NCI-H187 (cell line): Measurements from ENCODE around the gene SFRP2.

Source experiments
- DNase-seq, 2 experiments: peaks; one replicate each; lab custom pipeline; 2025; lab: John Stamatoyannopoulos, UW

SFRP2 gene

GRCh38 chr4:153794006-153794405, 5.1 kb upstream of the SFRP2 start:
- no peak for DNase-seq

- no peak for DNase-seq
Observed at GRCh38 chr4:153792618-153793247, 3.9 kb upstream of the SFRP2 start.

- no peak for DNase-seq
Observed at GRCh38 chr4:153791746-153792617, 3.1 kb upstream of the SFRP2 start.

DNA sequence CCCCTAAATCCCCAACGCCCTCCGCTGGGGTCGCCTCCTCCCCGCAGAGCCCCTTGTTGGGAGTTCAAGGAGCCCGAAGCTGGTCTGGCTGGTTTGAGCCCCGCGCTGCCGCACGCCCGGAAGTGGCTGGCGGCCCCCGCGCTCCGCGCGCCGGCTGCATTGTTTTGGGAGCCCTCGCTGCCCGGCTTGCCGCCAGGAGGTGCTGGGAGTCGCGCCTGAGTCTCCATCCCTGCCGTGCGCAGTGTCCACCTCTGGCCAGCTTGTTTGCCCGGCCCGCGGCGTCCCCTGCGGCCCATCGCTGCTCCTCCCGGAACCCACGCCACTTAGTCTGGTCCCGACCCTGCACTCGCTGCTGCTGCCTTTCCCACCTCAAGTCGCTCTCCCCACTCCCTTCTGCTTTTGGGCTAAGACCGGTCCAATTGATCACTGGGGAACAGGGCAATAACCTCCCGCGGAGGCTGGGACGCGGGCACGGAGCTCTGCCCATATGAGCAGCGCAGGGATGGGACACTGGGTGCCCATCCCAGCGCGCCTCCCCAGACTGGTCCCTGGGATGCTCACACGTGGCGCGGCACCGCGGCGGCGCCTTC, 2.2 kb upstream of the SFRP2 start:
- no peak for DNase-seq

DNA sequence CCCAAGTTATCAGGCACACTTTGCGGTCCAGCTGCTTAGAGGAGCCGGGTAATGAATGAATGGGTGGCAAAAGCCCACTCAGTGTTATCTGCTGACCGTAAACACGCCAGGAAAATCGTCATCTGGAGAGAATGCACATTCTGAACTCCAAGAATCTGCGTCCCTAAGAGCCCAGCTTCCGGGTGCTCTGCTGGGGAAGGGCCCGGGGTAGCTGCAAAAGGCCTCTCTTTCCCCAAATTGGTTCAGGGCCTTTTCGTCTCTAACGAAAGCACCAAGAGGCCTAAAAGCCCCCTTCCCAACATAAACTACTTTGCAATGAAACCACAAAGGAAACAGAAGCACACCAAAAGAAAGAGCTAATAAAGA, 1.6 kb upstream of the SFRP2 start:
- no peak for DNase-seq

GRCh38 chr4:153789741-153790499, 1.0 kb upstream of the SFRP2 start:
- DNase-seq = no peak

DNA sequence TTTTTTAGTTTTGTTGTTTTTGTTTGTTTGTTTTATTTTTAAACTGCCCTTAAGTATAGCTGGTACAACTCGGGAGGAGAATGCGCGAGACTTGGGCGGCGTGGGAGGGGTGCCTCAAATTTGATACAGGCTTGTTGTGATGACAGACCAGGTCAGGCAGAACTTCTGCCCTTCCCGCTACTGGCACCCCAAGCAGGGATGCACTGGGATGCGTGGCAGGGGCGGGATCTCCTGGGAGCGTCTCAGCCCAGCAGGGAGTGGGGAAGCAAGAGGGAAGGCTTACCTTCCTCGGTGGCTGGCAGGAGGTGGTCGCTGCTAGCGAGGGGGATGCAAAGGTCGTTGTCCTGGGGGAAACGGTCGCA, 851 bp downstream of the SFRP2 start:
- no peak for DNase-seq

DNA sequence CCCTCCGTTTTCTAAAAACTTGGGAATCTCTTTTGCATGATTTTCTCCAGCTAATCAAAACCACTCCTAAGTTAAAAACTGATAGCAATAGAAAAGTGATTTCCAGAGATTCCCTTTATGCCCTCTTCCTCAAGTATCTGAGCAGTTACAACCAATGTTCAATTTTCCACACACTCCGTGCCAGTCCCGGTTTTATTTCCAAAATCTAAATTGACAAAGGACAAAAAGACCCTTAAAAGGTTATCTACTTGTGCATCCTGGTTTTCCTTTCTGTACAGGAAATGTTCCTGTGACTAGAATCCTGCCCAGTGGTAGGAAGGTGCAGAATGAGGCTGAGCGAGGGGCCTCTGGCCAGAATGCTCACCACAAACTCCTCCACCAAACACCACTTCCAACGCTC, 1.3 kb downstream of the SFRP2 start:
- DNase-seq = no peak

- no peak for DNase-seq
Observed at GRCh38 chr4:153787061-153787560, 1.8 kb downstream of the SFRP2 start.

- DNase-seq = no peak
Observed at GRCh38 chr4:153785910-153786721, 2.8 kb downstream of the SFRP2 start.

GRCh38 chr4:153784166-153784699, 4.7 kb downstream of the SFRP2 start:
- no peak for DNase-seq

DNA sequence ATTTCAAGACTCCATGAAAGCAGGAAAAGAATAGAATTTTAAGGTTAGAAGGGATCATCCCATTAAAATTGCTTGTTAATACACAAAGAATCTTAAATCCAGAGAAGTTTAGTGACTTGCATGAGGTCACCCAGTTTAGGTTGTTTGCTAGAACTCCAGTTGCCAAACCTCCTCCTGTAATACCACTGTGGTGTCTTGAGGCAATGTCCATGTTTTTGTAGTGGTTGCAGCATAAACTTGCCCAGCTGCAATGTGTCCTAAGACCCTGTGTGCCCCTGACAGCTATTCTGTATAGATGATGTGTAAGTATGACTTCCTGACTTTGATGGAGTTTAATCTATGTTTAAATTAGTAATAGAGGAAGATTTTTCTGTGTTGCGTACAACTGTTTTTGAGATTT, 6.3 kb downstream of the SFRP2 start:
- no peak for DNase-seq

DNA sequence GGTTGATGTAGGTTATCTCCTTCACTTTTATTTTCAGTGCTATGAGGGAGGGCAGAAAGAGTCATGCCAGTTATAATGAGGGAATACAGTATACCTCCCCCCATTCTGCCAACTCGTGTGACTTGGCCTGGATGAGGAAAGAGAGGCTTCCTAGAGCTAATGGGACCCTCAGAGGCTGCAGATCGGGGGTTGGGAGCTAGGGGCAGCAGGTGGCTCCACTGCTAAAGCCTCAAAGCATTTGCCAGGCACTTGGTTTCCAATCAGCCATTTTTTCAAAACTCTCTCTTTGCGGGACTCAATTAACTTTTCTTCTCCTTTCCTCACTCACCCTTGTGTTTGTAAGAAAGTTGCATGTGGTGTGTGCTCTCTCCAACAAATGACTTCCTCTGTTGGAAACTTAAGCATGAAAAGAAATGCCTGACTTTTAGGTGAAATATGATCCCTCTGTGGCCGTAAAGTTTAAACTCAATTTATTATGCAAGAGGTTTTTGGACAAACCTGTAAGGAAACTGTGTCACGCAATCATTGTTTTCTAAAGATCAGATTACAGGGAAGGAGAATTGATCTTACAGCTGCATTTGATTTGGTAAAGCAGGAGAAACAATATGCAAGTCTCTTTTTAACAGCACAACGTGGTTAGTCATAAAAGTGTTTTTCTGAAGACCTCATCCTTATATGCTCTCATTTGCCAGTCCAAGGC, 7.0 kb downstream of the SFRP2 start:
- no peak for DNase-seq

DNA sequence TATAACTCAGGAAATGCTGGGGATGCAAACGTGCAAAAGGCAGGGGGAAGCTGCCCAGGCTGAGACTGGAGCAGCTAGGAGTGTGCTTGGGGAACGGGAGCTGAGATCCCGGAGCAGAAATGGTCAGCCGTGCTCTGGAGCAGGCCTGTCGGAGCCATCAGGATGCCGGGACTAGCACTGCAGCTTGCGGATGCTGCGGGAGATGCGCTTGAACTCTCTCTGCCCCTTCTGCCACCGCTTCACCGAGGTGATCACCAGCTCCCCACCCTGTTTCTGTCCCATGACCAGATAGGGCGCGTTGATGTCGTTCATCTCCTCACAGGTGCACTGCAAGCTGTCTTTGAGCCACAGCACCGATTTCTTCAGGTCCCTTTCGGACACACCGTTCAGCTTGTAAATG, 7.6 kb downstream of the SFRP2 start:
- no peak for DNase-seq

- DNase-seq = no peak
Observed at GRCh38 chr4:153780876-153781275, 8.0 kb downstream of the SFRP2 start.

GRCh38 chr4:153780221-153780620, 8.7 kb downstream of the SFRP2 start:
- DNase-seq = no peak

DNA sequence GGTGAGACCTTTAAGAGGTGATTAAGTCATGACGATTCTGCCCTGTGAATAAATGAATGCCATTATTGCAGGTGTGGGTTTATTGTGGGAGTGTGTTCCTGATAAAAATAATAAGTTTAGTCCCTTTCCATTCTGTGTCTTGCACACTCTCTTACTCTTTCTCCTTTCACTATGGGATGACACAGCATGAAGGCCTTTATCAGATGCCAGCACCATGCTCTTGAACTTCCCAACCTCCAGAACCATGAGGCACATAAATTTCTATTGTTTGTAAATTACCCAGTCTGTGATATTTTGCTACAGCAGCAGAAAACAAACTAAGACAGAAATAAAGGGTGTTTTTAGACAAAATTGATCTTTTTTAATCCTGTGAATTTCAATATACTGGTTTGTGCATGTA, 10.5 kb downstream of the SFRP2 start:
- no peak for DNase-seq

DNA sequence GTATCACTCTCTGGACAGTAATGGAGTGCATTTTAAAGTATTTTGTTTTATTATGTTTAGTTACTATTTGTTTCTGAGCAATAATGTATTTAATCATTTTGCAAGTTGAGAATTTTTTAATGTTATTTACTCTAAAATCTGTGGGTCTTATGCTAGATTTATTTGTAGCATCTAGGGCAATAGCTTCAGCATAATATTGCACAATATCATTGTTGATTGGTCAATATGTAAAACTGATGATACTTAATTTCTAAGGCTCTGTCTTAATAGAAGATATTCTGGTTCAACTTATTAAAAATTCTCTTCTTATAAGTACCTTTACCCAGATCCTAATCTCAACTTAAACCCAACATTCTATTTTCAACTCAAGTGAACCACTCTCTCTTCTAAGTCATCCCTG, 11.5 kb downstream of the SFRP2 start:
- no peak for DNase-seq

DNA sequence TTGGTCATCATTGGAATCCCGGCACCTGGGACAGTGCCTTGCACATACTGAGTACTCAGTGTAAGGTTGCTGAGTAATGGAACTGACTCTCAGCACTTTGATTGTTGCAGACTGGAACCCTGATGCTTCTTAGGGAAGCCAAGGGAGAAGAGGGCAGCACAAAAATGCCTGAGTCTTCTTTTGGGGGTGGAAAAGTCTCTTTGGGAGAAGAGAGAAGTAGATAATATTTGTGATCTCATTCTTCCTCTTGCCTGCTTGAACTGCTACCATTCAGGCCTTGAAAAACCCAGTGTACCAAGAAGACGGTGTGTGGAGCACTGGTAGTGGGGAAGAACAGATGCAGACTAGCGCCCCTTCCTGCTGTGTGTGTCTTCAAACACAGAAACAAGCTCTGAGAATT, 12.3 kb downstream of the SFRP2 start:
- DNase-seq = no peak

GRCh38 chr4:153773236-153773690, 15.6 kb downstream of the SFRP2 start:
- DNase-seq = no peak

DNA sequence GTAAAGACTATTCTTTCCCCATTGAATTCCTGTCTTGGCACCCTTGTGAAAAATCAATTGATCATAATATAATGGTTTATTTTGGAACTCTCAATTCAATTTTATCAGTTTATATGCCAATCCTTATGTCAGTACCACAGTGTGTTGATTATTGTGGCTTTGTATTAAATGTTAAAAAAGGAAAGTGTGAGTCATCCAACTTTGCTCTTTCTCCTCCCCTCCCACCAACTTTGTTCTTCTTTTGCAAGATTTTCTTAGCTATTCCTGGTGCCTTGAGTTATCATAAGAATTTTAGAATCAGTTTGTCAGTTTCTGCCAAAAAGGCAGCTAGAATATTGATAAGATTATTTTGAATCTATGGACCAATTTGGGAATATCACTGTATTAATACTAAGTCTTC, 17.8 kb downstream of the SFRP2 start:
- DNase-seq = no peak
